Thymus (tissue), 11 donors: ENCODE results near the gene CROT. TPM values are rescaled to one million over a fixed set of nuclear protein-coding genes. Genes with fewer than 3 reads are reported as not detected.

Experiments used
- DNase-seq, 9 donors: peaks; one replicate each; pipeline ENCODE4 v3.0.0-alpha.2; 2013; ENCODE audit warnings: low spot score in 9 of 9, low read depth in 6 of 9, missing footprints in 1 of 9
- H3K27ac ChIP-seq, 2 donors: one replicate each; pipeline ENCODE4 v1.5.1; 2013; ENCODE audit warnings: control low read depth in 1 of 2, low read depth in 1 of 2, low read length in 1 of 2, mild to moderate bottlenecking in 1 of 2, moderate library complexity in 1 of 2
- H3K27me3 ChIP-seq, 2 donors: one replicate each; pipeline ENCODE4 v1.5.1; 2013; ENCODE audit warnings: low read length in 1 of 2; ENCODE audit not compliant: control insufficient read depth in 2 of 2, insufficient read depth in 1 of 2
- H3K36me3 ChIP-seq, 2 donors: one replicate each; pipeline ENCODE4 v1.5.1; 2013; ENCODE audit warnings: low read length in 1 of 2, mild to moderate bottlenecking in 1 of 2, moderate library complexity in 1 of 2; ENCODE audit not compliant: control insufficient read depth in 2 of 2, insufficient read depth in 2 of 2
- H3K4me1 ChIP-seq, 2 donors: one replicate each; pipeline ENCODE4 v1.5.1; 2013; ENCODE audit warnings: low read length in 2 of 2; ENCODE audit not compliant: control insufficient read depth in 2 of 2, insufficient read depth in 2 of 2
- H3K4me3 ChIP-seq, 2 donors: one replicate each; pipeline ENCODE4 v1.5.1; 2013; ENCODE audit warnings: low read length in 2 of 2, control low read depth in 1 of 2, mild to moderate bottlenecking in 1 of 2
- H3K9me3 ChIP-seq, 2 donors: one replicate each; pipeline ENCODE4 v1.5.1; 2013; ENCODE audit warnings: low read length in 1 of 2, mild to moderate bottlenecking in 1 of 2; ENCODE audit not compliant: control insufficient read depth in 2 of 2, insufficient read depth in 1 of 2
- WGBS: extraction: QIAGEN DNeasy Blood & Tissue Kit; methylation state at CpG from one replicate; pipeline ENCODE4 v1.1.7; 2013; 5-methylcytosine and 5-hydroxymethylcytosine counted together
- polyA plus RNA-seq: library from polyadenylated mRNA; stranded (reverse); fragments of 200-250 nt; gene quantifications from one replicate; pipeline ENCODE4 v1.2.3, GENCODE V29; 2013
- total RNA-seq: library from RNA; stranded (reverse); fragments of 120-200 nt; gene quantifications from one replicate; pipeline ENCODE4 v1.2.4, GENCODE V29; 2013
- donor health status: healthy.

CROT gene
- total and polyA plus RNA-seq, 2 donors: 6.8 to 17.0 TPM

GRCh38 chr7:87448388-87448787 is 102.9 kb downstream of the CROT start:
- no peak overlapping the region for H3K4me3 ChIP-seq
- H3K27ac ChIP-seq: no peak overlapping the region
- 30% methylated on average over 7 of the region's 7 CpGs for WGBS
- no peaks in the 10 kb centered on the region for H3K36me3 ChIP-seq
- no peaks in the 10 kb centered on the region for H3K27me3 ChIP-seq
- H3K9me3 ChIP-seq: no peaks in the 10 kb centered on the region
- H3K4me1 ChIP-seq: no peaks in the 10 kb centered on the region
- no peak for DNase-seq

Other genes starting within 250 kb of the CROT start
- 87.7 TPM for gene DMTF1, start 193.2 kb upstream of the CROT start, total RNA-seq
- gene DMTF1, start 193.2 kb upstream of the CROT start, polyA plus RNA-seq: 71.3 TPM
- 52.7 TPM for gene TMEM243, start 125.9 kb upstream of the CROT start, total RNA-seq
- gene TMEM243, start 125.9 kb upstream of the CROT start, polyA plus RNA-seq: 89.2 TPM
- gene ABCB4, start 130.0 kb downstream of the CROT start, total RNA-seq: 0.71 TPM
- gene ABCB4, start 130.0 kb downstream of the CROT start, polyA plus RNA-seq: 1.0 TPM